Astrocyte (in vitro differentiated cells and primary cell): Measurements from ENCODE around the gene GPR15LG. TPM values are rescaled to one million over a fixed set of nuclear protein-coding genes. Genes with fewer than 3 reads are reported as not detected.

ENCODE experiments used
- DNase-seq: peaks from one replicate; pipeline ENCODE4 v3.0.0-alpha.2; 2010; ENCODE audit warnings: low read depth
- FAIRE-seq: peaks from 2 replicates; lab custom pipeline; 2011; peaks lifted over from hg19 to GRCh38; lab: Jason Lieb, UNC
- H2AFZ ChIP-seq: 2 replicates; pipeline ENCODE4 v1.6.0; 2012; ENCODE audit warnings: low read depth, low read length, inconsistent platforms
- H3K27ac ChIP-seq: 2 replicates; pipeline ENCODE4 v1.5.1; 2011; ENCODE audit warnings: low read depth, low read length, inconsistent platforms
- H3K27me3 ChIP-seq: 2 replicates; pipeline ENCODE4 v1.6.0; 2011; ENCODE audit warnings: low read length, inconsistent platforms; ENCODE audit not compliant: insufficient read depth
- H3K36me3 ChIP-seq: 2 replicates; pipeline ENCODE4 v1.5.1; 2011; ENCODE audit warnings: low read length, inconsistent platforms; ENCODE audit not compliant: insufficient read depth
- H3K4me1 ChIP-seq: 2 replicates; pipeline ENCODE4 v1.5.1; 2011; ENCODE audit warnings: low read length, inconsistent platforms; ENCODE audit not compliant: insufficient read depth
- H3K4me2 ChIP-seq: 2 replicates; pipeline ENCODE4 v1.6.0; 2012; ENCODE audit warnings: low read length, inconsistent platforms
- H3K4me3 ChIP-seq: 2 replicates; pipeline ENCODE4 v1.5.1; 2011; ENCODE audit warnings: low read depth, mild to moderate bottlenecking, low read length, inconsistent platforms; ENCODE audit not compliant: insufficient read depth
- H3K79me2 ChIP-seq: 2 replicates; pipeline ENCODE4 v1.6.0; 2012; ENCODE audit warnings: mild to moderate bottlenecking, low read length, inconsistent platforms; ENCODE audit not compliant: insufficient read depth
- H3K9ac ChIP-seq: 2 replicates; pipeline ENCODE4 v1.6.0; 2012; ENCODE audit warnings: mild to moderate bottlenecking, low read length, inconsistent platforms
- H3K9me3 ChIP-seq: 2 replicates; pipeline ENCODE4 v1.5.1; 2012; ENCODE audit warnings: low read depth, mild to moderate bottlenecking, low read length, inconsistent platforms; ENCODE audit not compliant: insufficient read depth
- H4K20me1 ChIP-seq: 2 replicates; pipeline ENCODE4 v1.6.0; 2012; ENCODE audit warnings: low read length, inconsistent platforms; ENCODE audit not compliant: insufficient read depth
- H3K27ac Mint-ChIP-seq: one replicate; pipeline ENCODE4 v1.8.0; 2021; ENCODE audit warnings: mild to moderate bottlenecking, mixed read lengths; ENCODE audit not compliant: unreplicated experiment
- H3K27me3 Mint-ChIP-seq: one replicate; pipeline ENCODE4 v1.8.0; 2021; ENCODE audit warnings: low read depth, mixed read lengths; ENCODE audit not compliant: unreplicated experiment
- H3K36me3 Mint-ChIP-seq: one replicate; pipeline ENCODE4 v1.8.0; 2021; ENCODE audit warnings: low read depth, mixed read lengths; ENCODE audit not compliant: unreplicated experiment
- H3K4me1 Mint-ChIP-seq: one replicate; pipeline ENCODE4 v1.8.0; 2021; ENCODE audit warnings: low read depth, mixed read lengths; ENCODE audit not compliant: unreplicated experiment
- H3K4me3 Mint-ChIP-seq: one replicate; pipeline ENCODE4 v1.8.0; 2021; ENCODE audit warnings: mild to moderate bottlenecking, moderate library complexity, mixed read lengths; ENCODE audit not compliant: unreplicated experiment
- H3K9me3 Mint-ChIP-seq: one replicate; pipeline ENCODE4 v1.8.0; 2021; ENCODE audit warnings: mild to moderate bottlenecking, mixed read lengths; ENCODE audit not compliant: unreplicated experiment
- EZH2 ChIP-seq: IDR thresholded peaks from 2 replicates; pipeline ENCODE4 v1.6.1; 2012; ENCODE audit warnings: mild to moderate bottlenecking, low read length, inconsistent platforms; ENCODE audit not compliant: insufficient read depth
- total RNA-seq: library from RNA; stranded (reverse); gene quantifications from 2 replicates; pipeline ENCODE4 v1.2.1, GENCODE V29; 2021
- TF ChIP-seq, protein P1 (sequence below): IDR thresholded peaks from 2 replicates; pipeline ENCODE4 v1.5.1; 2011; ENCODE audit warnings: low read depth, mild to moderate bottlenecking, inconsistent platforms, low read length, moderate library complexity; ENCODE audit not compliant: insufficient read depth

GPR15LG gene
- total RNA-seq, 1 donor from 2014 or later = not detected

GRCh38 chr10:84135836-84136235 is 37.8 kb upstream of the GPR15LG start:
- no peaks in the 10 kb centered on the region for H3K9me3 ChIP-seq
- no peak overlapping the region for H3K4me3 Mint-ChIP-seq
- peaks cover 15% of the 10 kb centered on the region for H3K79me2 ChIP-seq
- no peak overlapping the region for H3K4me3 ChIP-seq
- H3K9me3 Mint-ChIP-seq = no peaks in the 10 kb centered on the region
- H4K20me1 ChIP-seq = no peaks in the 10 kb centered on the region
- no peak overlapping the region for H3K4me2 ChIP-seq
- no peak overlapping the region for H2AFZ ChIP-seq
- H3K4me1 Mint-ChIP-seq = peaks cover 4% of the 10 kb centered on the region
- no peak overlapping the region for H3K9ac ChIP-seq
- peaks cover 6% of the 10 kb centered on the region for H3K4me1 ChIP-seq
- H3K36me3 Mint-ChIP-seq = no peaks in the 10 kb centered on the region
- peaks cover 2% of the 10 kb centered on the region for H3K27me3 Mint-ChIP-seq
- no peak for DNase-seq
- no peak for FAIRE-seq
- H3K27ac ChIP-seq = no peak overlapping the region
- no peaks in the 10 kb centered on the region for H3K36me3 ChIP-seq
- H3K27me3 ChIP-seq = no peaks in the 10 kb centered on the region
- no peak for TF ChIP-seq EZH2
- TF ChIP-seq, protein P1, sequence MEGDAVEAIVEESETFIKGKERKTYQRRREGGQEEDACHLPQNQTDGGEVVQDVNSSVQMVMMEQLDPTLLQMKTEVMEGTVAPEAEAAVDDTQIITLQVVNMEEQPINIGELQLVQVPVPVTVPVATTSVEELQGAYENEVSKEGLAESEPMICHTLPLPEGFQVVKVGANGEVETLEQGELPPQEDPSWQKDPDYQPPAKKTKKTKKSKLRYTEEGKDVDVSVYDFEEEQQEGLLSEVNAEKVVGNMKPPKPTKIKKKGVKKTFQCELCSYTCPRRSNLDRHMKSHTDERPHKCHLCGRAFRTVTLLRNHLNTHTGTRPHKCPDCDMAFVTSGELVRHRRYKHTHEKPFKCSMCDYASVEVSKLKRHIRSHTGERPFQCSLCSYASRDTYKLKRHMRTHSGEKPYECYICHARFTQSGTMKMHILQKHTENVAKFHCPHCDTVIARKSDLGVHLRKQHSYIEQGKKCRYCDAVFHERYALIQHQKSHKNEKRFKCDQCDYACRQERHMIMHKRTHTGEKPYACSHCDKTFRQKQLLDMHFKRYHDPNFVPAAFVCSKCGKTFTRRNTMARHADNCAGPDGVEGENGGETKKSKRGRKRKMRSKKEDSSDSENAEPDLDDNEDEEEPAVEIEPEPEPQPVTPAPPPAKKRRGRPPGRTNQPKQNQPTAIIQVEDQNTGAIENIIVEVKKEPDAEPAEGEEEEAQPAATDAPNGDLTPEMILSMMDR = no peak
- no peak overlapping the region for H3K27ac Mint-ChIP-seq

DNA sequence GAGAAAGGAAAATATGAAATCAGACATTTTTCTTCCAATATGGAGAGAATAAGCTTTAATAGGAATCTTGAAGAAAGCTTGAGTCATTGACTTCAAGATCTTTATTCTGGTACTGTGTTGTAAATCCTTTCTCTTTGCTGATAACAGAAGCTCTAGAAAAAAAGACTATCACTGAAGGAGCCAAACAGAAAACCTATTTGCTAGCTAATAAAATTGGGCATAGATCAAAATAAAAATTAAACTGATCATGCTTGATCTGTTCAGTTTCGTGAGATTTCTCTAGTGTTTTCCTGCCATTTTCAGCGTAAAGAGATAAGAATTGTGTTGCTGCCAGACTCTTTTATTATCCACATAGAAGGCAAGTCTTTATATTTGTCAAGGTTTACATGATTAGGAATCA is 35.8 kb upstream of the GPR15LG start:
- no peaks in the 10 kb centered on the region for H3K9me3 Mint-ChIP-seq
- DNase-seq (no peak), FAIRE-seq (no peak)
- no peak overlapping the region for H3K27ac Mint-ChIP-seq
- H3K9ac ChIP-seq = no peak overlapping the region
- TF ChIP-seq, protein P1 = no peak
- no peak for TF ChIP-seq EZH2
- no peak overlapping the region for H3K27ac ChIP-seq
- H2AFZ ChIP-seq = no peak overlapping the region
- no peaks in the 10 kb centered on the region for H3K27me3 Mint-ChIP-seq
- no peaks in the 10 kb centered on the region for H3K27me3 ChIP-seq
- H3K79me2 ChIP-seq = peaks cover 25% of the 10 kb centered on the region
- H3K36me3 ChIP-seq = peaks cover 4% of the 10 kb centered on the region
- H3K4me3 Mint-ChIP-seq = no peak overlapping the region
- H3K9me3 ChIP-seq = no peaks in the 10 kb centered on the region
- H3K4me1 Mint-ChIP-seq = peaks cover 17% of the 10 kb centered on the region
- no peaks in the 10 kb centered on the region for H4K20me1 ChIP-seq
- H3K4me2 ChIP-seq = no peak overlapping the region
- H3K4me1 ChIP-seq = peaks cover 6% of the 10 kb centered on the region
- no peaks in the 10 kb centered on the region for H3K36me3 Mint-ChIP-seq
- H3K4me3 ChIP-seq = no peak overlapping the region

GRCh38 chr10:84138478-84139125 is 35.0 kb upstream of the GPR15LG start:
- Mint-ChIP-seq H3K27me3 (no peaks in the 10 kb centered on the region), H3K4me1 (peaks cover 17% of the 10 kb centered on the region), H3K36me3 (no peaks in the 10 kb centered on the region), H3K4me3 (peak overlapping the region; percentile 98), H3K27ac (peak overlapping the region; percentile 82), H3K9me3 (no peaks in the 10 kb centered on the region)
- Histone ChIP-seq H3K27me3 (no peaks in the 10 kb centered on the region), H3K4me2 (peak overlapping the region; percentile 97), H3K4me3 (peak overlapping the region; percentile 90), H4K20me1 (no peaks in the 10 kb centered on the region), H3K9me3 (no peaks in the 10 kb centered on the region), H3K36me3 (peaks cover 8% of the 10 kb centered on the region), H3K79me2 (peaks cover 25% of the 10 kb centered on the region), H3K4me1 (peaks cover 6% of the 10 kb centered on the region), H2AFZ (peak overlapping the region; percentile 92), H3K9ac (peak overlapping the region; percentile 99), H3K27ac (peak overlapping the region; percentile 97)
- no peak for DNase-seq
- no peak for TF ChIP-seq EZH2
- TF ChIP-seq, protein P1 = no peak
- no peak for FAIRE-seq
